A673 (cell line): ENCODE measurements around the gene MRPS2. TPM values are rescaled to one million over a fixed set of nuclear protein-coding genes. Genes with fewer than 3 reads are reported as not detected.
"Not testable (repeated sequence)": the region's sequence is repeated elsewhere in the genome, so short reads cannot be mapped to it uniquely, and the experiment has no call there.

Experiments used
- BruUV-seq: library from RNA; stranded (reverse); fragments of 400-500 nt; replicated peaks from 2 replicates; lab custom pipeline; 2021; lab: Mats Ljungman, UMichigan
- CTCF ChIA-PET: fragments of 300-600 bp; sonication (Branson Sonifier 250); formaldehyde crosslinking; loops from one replicate; lab custom pipeline; 2022; ENCODE audit warnings: antibody characterized with exemption; lab: Charles Lee
- POLR2A ChIA-PET: fragments of 300-600 bp; sonication (Branson Sonifier 250); formaldehyde crosslinking; loops from one replicate; lab custom pipeline; 2022; ENCODE audit warnings: antibody characterized with exemption; ENCODE audit not compliant: low non-redundant PET; lab: Charles Lee
- DNase-seq: peaks from one replicate; pipeline ENCODE4 v3.0.0-alpha.2; 2015; ENCODE audit warnings: low spot score
- H3K27ac ChIP-seq: fragments of 200-600 bp; sonication (generic); 2 replicates; pipeline ENCODE4 v1.5.1; 2016; ENCODE audit warnings: mixed run types, low read depth, mild to moderate bottlenecking, mixed read lengths, antibody characterized with exemption, low read length; ENCODE audit not compliant: poor library complexity, severe bottlenecking
- H3K27me3 ChIP-seq: fragments of 200-600 bp; sonication (generic); replicated peaks from 2 replicates; pipeline ENCODE4 v1.6.1; 2017; ENCODE audit warnings: mixed run types, low read depth, mild to moderate bottlenecking, mixed read lengths, antibody characterized with exemption, low read length; ENCODE audit not compliant: insufficient read depth, poor library complexity
- H3K36me3 ChIP-seq: fragments of 200-600 bp; sonication (generic); 2 replicates; pipeline ENCODE4 v1.6.1; 2016; ENCODE audit warnings: mixed run types, mild to moderate bottlenecking, mixed read lengths, antibody characterized with exemption, low read length; ENCODE audit not compliant: insufficient read depth, poor library complexity, severe bottlenecking
- H3K4me1 ChIP-seq: fragments of 200-600 bp; sonication (generic); 2 replicates; pipeline ENCODE4 v1.6.1; 2017; ENCODE audit warnings: mixed run types, mild to moderate bottlenecking, mixed read lengths, antibody characterized with exemption, low read length; ENCODE audit not compliant: insufficient read depth, poor library complexity, severe bottlenecking
- H3K4me3 ChIP-seq: fragments of 200-600 bp; sonication (generic); 2 replicates; pipeline ENCODE4 v1.5.1; 2016; ENCODE audit warnings: low read depth, mixed run types, mild to moderate bottlenecking, mixed read lengths, low read length; ENCODE audit not compliant: poor library complexity, severe bottlenecking
- H3K9me3 ChIP-seq: fragments of 200-600 bp; sonication (generic); 2 replicates; pipeline ENCODE4 v1.6.1; 2016; ENCODE audit warnings: mixed run types, low read depth, mild to moderate bottlenecking, mixed read lengths, antibody characterized with exemption, low read length; ENCODE audit not compliant: poor library complexity, severe bottlenecking
- EZH2 ChIP-seq: fragments of 200-600 bp; sonication (generic); IDR thresholded peaks from 2 replicates; pipeline ENCODE4 v1.6.1; 2017; ENCODE audit warnings: borderline replicate concordance, low read depth, mild to moderate bottlenecking, mixed read lengths, antibody characterized with exemption, low read length; ENCODE audit not compliant: poor library complexity, severe bottlenecking
- intact Hi-C: fragments of 100-400 bp; cut with micrococcal nuclease; formaldehyde crosslinking; loops from one replicate; pipeline ENCODE4 v1.10.0; 2022; ENCODE audit not compliant: unreplicated experiment
- total RNA-seq: library from RNA; stranded (reverse); gene quantifications from 2 replicates; pipeline ENCODE4 v1.2.3, GENCODE V29; 2021
- TF ChIP-seq, protein P1 (sequence below): fragments of 300-800, 200-600 bp; sonication (generic); conservative IDR thresholded peaks from 2 replicates; pipeline ENCODE4 v1.5.1; 2017; ENCODE audit warnings: low read depth, mild to moderate bottlenecking, antibody characterized with exemption, low read length, moderate library complexity, mixed read lengths

Gene MRPS2
- total RNA-seq, 1 experiment from 2014 or later: 88.8 TPM

DNA sequence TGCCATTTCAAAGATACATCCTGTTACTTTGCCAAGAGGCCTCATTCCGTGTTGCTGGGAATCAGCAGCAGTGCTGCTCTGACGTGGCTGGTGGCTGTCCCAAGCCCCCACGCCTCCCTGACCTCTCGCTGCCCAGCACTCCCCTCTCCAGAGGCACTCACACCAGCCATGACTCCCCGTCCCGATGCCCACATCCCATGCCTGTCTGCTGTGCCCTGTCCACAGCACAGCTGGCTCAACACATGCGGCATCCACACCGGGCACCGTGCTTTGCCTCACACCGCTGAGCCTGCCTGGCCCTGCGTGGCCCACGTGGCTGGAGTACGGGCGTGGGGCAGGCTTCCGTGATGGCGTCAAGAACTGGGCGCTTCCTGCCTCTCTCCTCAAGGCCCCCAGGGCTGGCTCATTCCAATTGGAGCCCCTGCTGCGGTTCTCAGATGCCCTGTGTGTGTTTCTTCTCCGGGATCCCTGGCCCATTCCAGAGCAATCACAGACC is 12.9 kb downstream of the MRPS2 start:
- BruUV-seq: no TSS peak
- TF ChIP-seq, protein P1, sequence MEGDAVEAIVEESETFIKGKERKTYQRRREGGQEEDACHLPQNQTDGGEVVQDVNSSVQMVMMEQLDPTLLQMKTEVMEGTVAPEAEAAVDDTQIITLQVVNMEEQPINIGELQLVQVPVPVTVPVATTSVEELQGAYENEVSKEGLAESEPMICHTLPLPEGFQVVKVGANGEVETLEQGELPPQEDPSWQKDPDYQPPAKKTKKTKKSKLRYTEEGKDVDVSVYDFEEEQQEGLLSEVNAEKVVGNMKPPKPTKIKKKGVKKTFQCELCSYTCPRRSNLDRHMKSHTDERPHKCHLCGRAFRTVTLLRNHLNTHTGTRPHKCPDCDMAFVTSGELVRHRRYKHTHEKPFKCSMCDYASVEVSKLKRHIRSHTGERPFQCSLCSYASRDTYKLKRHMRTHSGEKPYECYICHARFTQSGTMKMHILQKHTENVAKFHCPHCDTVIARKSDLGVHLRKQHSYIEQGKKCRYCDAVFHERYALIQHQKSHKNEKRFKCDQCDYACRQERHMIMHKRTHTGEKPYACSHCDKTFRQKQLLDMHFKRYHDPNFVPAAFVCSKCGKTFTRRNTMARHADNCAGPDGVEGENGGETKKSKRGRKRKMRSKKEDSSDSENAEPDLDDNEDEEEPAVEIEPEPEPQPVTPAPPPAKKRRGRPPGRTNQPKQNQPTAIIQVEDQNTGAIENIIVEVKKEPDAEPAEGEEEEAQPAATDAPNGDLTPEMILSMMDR: no peak
- ChIA-PET POLR2A (no interaction called here), CTCF (no interaction called here)
- H3K36me3 ChIP-seq: no peaks in the 10 kb centered on the region
- no peak overlapping the region for H3K27ac ChIP-seq
- no peak overlapping the region for H3K4me3 ChIP-seq
- no peaks in the 10 kb centered on the region for H3K9me3 ChIP-seq
- no peaks in the 10 kb centered on the region for H3K4me1 ChIP-seq
- H3K27me3 ChIP-seq: no peaks in the 10 kb centered on the region
- DNase-seq: no peak
- intact Hi-C loops: no loop called here

DNA sequence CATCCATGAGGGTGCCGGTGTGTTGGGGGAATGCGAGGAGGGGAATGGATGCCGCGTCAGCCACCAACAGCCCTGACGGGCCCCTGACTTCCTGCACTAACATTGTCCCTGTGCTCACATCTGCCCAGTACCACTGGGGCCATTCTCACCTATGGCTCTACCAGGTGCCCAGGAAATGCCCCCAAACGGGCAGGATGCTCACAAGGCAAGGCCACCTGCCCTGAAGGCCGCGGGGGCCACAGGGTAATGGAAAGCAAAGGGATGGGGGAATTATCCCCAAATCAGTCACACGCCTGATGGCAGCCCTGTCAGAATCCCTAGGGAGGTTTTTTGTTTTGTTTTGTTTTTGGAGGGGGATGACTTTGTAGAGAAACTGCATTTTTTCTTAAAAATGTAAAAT is 13.4 kb downstream of the MRPS2 start:
- H3K4me3 ChIP-seq, DNase-seq, H3K4me1 ChIP-seq, H3K36me3 ChIP-seq, BruUV-seq, H3K27ac ChIP-seq, H3K27me3 ChIP-seq, intact Hi-C loops, CTCF ChIA-PET, POLR2A ChIA-PET, H3K9me3 ChIP-seq: not testable (repeated sequence)

DNA sequence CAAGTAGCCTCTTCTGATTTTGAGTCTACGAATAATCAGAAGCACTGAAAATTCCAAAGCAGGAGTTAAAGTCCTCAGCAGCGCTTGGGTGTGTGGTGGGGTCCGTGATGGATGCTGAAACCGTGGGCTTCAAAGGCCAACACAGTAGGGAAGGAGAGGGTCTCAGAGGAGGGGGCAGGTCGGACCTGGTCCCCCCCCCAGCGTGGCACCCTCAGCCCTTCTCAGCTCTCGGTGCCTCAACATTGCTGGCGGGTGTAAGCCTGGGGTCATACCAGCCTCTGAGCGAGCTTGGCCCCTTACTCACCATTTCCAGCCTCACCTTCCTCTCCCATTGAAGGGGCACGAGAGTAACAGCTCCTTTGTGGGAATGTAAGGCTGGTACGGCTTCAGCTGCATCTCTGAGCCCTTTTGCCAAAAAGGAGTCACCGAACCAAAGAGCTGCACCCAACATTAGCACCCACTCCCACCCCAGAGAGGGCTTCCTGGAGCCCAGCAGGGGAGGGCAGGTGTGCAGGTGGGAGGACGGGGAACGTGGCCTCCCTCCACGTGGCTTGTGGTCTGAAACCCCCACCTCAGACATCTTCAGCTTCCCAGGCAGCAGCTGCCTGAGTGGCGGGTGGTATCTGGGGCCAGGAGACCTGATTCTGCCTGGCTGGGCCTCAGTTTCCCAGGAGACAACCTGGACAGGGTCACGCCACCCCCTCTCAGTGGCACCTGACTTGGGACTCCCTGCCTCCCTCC is 14.0 kb downstream of the MRPS2 start:
- H3K27me3 ChIP-seq: no peaks in the 10 kb centered on the region
- no peaks in the 10 kb centered on the region for H3K4me1 ChIP-seq
- BruUV-seq: no TSS peak
- H3K4me3 ChIP-seq: no peak overlapping the region
- no peak for TF ChIP-seq EZH2
- TF ChIP-seq, protein P1: no peak
- no peak overlapping the region for H3K27ac ChIP-seq
- CTCF ChIA-PET: no interaction called here
- intact Hi-C loops: no loop called here
- H3K9me3 ChIP-seq: no peaks in the 10 kb centered on the region
- POLR2A ChIA-PET: no interaction called here
- no peaks in the 10 kb centered on the region for H3K36me3 ChIP-seq
- no peak for DNase-seq
